Erythroblast (primary cell): ENCODE data around the gene RPS6KA2.

Source experiments
- DNase-seq, 2 experiments: peaks; one replicate each; lab custom pipeline; 2025; lab: John Stamatoyannopoulos, UW
- GATA1 ChIP-seq: IDR thresholded peaks from 2 replicates; pipeline ENCODE4 v1.6.1; 2011; ENCODE audit warnings: low read depth, mild to moderate bottlenecking, control low read depth, low read length, moderate library complexity
- POLR2A ChIP-seq: IDR thresholded peaks from 2 replicates; pipeline ENCODE4 v1.6.1; 2011; ENCODE audit warnings: mild to moderate bottlenecking, low read length

The RPS6KA2 gene

DNA sequence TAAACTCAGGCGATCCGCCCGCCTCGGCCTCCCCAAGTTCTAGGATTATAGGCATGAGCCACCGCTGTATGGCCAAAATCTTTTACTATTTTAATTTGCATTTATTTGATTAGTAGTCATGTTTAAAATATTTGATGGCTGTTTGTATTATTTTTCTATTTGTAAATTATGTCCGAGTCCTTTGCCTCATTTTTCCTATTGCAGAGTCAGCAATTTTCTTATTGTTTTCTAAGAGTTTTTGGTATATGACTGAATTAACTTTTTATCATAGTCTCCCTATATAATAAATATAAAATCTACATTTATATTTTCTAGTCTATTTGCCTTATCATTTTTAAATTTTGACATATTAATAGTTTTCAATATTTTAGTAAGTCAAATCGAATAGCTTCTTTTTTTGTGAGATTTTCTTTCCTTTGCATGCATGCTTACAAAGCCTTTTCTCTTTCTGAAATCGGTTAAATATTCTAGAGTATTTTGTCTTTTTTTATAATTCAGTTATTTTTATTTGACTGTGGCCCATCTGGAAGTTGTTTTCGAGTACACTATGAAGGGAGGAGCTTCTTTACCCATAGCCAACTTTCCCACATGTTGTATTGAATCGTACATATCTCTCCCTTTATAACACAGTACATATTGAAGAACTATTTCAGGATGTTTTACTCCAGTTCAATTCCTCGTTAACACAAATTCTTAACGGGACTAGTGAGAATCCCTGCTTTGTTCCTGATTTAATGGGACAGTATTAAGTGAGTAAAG is 34.5 kb upstream of the RPS6KA2 start:
- DNase-seq: no peak
- TF ChIP-seq GATA1: no peak
- no peak for TF ChIP-seq POLR2A

DNA sequence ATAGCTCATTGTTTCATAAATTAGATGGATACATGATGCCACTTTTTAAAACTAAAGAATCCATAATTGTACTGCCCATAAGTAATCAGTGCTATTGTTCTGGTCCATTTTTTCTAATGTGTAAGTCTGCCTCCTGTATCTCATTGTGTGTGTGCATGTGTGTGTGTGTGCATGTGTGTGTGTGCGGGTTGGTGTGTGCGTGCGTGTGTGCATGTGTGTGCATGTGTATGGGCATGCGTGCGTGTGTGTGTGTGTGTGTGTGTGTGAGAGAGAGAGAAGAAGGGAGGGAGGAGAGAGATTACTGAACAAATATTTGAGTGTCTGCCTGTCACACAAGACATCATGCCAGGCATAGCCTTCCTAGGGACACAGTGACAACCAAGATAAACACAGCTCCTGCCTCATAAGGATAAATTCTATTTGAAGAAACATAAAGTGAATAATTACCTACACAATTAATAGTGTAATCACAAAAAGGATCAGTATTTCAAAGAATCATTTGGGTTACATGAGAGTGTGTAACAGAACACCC is 33.2 kb upstream of the RPS6KA2 start:
- TF ChIP-seq POLR2A (no peak), GATA1 (no peak)
- DNase-seq: no peak

DNA sequence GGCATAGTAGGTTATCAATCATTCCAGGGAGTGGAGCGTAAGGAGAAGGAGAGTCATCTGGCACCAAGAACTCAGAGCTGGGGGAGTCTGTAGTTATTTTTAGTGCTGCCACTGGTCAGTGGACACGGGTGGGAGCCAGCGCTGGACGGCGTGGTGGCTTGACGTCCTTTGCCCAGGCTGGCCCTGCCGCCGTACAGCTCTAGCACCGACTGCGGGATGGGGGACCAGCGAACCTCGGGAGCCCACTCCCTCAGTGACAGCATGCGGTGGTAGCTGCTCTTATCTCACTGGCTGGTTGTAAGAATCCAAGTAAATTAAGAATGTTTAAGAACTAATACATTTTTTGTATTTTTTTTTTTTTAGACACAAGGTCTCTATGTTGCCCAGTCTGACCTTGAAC is 32.5 kb upstream of the RPS6KA2 start:
- TF ChIP-seq POLR2A: no peak
- no peak for TF ChIP-seq GATA1
- DNase-seq: no peak

DNA sequence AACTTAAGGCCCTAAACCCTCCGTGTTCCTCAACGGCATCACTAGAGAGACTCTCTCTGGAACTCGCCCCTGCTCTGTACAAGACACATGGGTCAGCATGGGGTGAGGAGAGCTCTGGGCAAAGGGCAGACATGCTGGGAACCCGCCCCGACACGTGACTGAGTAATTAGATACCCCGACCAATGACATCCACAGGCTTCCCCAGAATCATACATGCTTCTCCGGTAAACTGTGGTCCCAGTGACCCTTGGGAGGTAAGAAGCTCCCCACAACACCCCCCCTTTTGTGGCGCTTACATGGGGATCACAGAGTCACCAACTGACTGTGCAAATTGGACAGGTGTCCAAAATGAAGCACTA is 31.7 kb upstream of the RPS6KA2 start:
- no peak for DNase-seq
- no peak for TF ChIP-seq GATA1
- no peak for TF ChIP-seq POLR2A

DNA sequence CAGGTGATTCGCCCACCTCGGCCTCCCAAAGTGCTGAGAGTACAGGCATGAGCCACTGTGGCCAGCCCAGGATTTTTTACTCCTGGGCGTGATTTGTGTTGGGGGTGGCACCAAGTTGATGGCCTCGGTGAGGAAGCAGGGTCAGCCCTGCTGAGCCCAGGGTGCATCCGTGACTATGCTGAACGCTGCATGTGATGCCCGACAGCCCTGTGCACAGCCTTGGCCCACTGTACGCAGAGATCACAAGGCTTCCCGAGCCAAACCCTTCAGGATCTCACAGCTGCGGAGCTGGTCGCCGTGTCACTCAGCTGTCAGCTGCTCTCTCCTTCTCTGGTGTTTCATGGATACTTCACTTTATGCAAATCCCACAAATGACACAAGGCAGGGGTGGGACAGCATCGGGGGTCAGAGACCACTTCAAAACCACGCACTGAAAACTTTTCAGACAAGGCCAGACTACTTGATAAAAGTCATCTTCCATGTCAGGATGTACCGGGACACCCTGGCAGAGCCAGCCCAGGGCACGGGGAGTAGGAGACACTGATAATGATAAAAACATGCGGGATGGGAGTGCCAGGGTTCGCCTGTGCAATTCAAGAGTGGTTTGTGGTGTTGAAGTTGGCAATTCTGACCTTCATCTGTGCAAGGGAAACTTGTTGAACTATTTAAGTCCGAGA is 31.2 kb upstream of the RPS6KA2 start:
- DNase-seq: no peak

DNA sequence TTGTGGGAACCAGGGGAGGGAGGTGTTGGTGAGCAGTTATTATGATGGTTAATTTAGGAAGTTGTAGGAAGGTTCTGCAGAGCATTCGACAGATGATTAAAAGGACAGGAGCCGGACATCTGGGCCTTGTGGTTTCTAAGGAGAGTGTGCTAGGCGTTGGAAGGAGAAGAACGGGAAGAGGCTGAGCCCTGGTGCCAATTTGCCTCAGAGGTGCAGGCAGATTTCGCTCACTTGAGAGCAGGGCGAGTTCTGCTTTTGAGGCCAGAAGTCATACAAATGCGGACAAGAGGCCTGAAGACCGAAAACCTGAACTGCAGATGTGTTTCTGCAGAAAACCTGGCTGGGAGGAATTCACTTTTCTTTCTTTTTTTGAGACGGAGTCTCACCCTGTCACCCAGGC is 30.5 kb upstream of the RPS6KA2 start:
- no peak for DNase-seq
- TF ChIP-seq POLR2A: no peak
- TF ChIP-seq GATA1: no peak

More for the DNA sequence above, 31.2 kb upstream of the RPS6KA2 start:
- no peak for TF ChIP-seq GATA1
- TF ChIP-seq POLR2A: no peak

DNA sequence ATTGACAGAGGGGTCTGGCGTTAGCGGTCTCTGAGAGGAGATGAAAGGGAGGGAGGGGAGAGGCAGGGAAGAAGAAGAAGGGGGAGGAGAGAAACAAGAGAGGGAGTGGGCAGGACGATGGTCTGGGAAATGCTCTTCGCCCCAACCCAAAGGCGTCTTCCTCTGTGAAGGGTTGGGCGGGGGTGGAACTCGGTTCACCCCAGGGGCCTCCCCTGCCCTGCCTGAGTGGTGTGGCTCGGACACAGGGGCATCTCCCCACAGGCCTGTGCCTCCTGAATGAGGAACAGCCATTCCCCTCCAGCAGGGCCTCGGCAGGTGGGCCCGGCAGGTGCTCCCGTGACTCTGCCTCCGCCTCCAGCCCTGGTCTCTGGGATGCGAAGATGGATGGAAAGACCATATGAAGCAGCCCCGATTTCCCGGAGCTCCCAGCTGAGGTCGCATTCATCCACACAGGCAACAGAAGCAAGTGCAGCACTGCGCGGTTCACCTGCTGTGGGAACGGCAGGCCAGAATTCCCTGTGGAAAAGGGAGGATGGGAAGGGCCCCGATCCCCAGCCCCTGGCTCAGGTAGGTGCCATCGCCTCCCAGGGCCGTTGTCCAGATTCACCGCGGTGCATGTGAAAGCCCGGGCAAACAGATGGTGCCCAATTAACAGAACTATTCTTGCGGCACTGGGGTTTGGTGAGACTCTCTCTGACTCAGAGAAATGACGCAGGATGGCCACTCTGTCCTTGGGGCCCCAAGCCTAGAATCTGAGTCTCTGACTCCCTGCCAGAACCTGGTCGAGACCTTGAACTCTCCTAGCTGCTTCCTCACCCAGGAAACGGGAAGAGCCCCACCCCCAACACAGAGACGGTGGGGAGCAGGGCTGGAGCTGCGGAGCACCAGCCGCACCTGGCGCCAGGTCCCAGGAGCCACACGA is 29.4 kb upstream of the RPS6KA2 start:
- no peak for DNase-seq
- no peak for TF ChIP-seq POLR2A
- no peak for TF ChIP-seq GATA1

DNA sequence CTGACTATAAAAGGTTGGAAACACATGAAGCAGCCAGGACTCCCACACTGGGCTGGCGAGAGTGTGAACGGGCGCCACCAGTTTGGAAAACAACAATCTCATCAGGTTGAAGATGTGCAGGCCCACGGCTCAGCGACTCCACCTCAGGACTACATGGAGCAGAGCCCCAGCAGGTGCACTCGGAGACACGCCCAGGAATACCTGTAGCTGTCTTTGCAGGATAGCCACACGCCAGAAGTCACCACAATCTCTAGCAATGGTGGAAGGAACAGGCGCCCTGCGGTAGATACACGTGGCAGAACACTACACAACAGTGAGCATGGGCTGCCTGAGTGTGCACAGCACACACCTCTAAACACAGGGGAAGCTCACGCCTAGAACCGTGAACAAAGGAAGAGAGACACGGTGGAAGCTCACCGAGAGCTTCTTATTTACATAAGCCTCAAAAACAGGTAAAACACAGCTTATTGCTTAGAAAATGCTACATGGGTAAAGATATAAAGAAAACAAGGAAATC is 28.7 kb upstream of the RPS6KA2 start:
- no peak for DNase-seq
- no peak for TF ChIP-seq GATA1
- no peak for TF ChIP-seq POLR2A

DNA sequence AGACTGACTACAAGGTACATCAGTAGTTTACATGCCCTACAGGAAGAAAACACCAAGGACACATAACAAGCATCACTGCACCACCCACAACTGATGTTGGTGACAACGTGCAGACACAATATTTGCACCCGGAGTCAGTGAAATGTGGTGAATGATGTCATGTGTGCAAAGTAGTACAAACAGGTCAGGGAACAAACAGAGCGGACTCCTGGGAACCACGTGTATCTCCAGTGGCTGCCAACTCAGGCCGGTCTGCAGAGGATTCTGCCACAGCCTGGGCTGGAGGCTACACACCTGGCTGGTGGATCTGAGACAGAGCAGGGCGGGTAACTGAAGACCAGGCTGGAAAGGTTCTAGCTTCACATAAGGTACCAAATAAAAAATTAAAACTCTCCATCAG is 28.2 kb upstream of the RPS6KA2 start:
- TF ChIP-seq POLR2A (no peak), GATA1 (no peak)
- DNase-seq: no peak

DNA sequence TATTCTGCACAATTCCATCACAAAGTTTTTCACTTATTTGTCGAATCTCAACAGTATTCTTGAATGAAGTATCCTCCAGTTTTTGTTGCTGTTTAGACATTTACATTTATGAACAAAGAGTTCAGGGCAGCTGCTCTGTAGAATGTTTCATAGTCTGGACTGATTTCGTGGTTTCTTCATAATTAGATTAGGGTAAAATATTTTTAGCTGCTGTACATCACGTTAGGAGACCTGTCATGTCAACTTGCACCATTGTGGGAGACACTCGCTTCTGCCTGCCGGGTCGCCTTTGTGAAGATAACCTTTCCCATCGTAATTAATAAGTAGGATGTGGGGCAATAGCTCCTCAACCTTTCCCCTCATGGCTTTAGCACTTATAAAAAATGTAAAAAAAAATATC is 27.5 kb upstream of the RPS6KA2 start:
- no peak for DNase-seq
- TF ChIP-seq GATA1 (no peak), POLR2A (no peak)

DNA sequence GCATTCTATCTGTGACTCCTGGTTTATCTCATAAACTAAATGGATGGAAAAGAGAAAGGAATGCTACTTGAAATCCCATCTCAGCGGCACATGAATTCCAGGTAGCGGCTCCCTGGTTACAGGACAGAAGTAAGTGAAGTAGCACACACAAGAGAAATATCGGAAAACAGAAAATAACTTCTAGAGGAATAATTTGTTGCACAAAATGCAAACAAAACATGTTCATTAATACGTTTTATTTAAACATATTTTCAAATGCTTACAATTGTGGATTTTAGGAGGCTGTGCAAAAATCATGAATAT is 26.5 kb upstream of the RPS6KA2 start:
- DNase-seq: no peak
- TF ChIP-seq POLR2A (no peak), GATA1 (no peak)

DNA sequence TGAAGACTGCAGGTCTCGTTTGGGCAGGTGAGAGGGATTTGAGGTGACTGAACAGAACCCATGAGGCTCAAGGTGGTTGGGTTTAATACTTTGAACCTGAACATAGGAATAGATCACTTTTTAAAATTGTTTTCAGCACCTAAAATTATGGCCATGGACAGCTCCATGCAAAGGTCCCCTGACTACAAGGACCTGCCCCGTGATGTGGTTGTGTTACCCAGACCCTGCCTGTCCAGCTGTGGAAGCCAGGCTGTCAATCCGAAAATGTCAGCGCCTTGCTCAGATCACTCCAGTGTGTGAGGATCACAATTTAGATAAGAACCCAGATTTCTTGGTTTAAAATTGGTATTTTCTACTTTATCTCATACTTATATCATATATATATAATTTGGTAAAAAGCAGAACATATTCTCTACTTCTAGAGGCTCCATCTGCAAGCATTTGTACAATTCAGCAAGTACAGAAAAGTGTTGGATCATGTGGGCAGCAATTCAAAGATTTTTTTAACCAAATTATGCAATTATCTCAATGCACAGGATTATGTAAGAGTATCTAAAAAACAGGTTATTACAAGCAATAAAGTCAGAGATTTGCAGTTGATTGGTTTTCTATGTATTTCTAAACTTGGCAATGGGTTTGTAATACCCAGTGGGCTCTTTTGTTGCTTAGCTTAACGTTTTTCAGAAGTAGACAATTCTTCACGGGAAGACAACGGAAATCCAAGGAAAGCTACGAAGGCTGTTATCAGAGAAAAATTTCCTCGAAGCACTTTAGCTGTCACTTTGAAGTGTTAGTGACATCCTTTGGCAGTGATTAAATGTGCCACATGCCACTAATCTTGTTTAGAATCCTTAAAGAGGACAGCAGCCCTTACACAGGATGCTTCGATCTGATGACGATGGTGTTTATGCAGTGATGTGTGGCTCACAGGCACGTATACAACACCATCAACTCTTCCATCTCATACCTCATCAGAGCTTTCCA is 24.1 kb upstream of the RPS6KA2 start:
- DNase-seq: no peak

More for the DNA sequence above, 24.1 kb upstream of the RPS6KA2 start:
- no peak for TF ChIP-seq GATA1
- no peak for TF ChIP-seq POLR2A
